Measurements from ENCODE around the gene GALNT17. TPM values are rescaled to one million over a fixed set of nuclear protein-coding genes. Genes with fewer than 3 reads are reported as not detected.

GALNT17 gene
- total RNA-seq, 1 experiment from 2014 or later, result not detected

DNA sequence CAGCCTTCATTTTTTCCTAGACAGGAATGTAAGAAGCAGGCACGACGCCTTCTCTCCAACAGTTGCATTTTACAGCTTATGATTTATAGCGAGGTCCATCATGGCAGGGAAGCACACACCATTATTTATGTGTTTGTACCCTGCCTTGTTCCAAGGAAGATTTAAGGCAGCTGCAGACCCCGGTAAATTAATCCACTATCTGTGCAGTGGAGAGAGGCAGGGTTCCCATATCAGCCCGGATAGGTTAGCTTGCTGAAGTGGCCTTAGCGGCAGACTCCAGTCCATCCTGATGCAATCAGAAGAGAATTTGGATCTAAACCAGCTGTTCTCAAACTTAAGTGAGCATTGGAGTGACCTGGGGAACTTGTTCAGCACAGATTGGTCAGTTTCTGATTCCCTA lies 359.4 kb downstream of the GALNT17 start:
- TF ChIP-seq EZH2phosphoT487 (IDR thresholded peaks at IDR 0.05; ENCODE audit: borderline replicate concordance, low read length) (no peak), EZH2 (IDR thresholded peaks at IDR 0.05; ENCODE audit: low read length, unreplicated experiment) (no peak)
- TF ChIP-seq, protein P1, sequence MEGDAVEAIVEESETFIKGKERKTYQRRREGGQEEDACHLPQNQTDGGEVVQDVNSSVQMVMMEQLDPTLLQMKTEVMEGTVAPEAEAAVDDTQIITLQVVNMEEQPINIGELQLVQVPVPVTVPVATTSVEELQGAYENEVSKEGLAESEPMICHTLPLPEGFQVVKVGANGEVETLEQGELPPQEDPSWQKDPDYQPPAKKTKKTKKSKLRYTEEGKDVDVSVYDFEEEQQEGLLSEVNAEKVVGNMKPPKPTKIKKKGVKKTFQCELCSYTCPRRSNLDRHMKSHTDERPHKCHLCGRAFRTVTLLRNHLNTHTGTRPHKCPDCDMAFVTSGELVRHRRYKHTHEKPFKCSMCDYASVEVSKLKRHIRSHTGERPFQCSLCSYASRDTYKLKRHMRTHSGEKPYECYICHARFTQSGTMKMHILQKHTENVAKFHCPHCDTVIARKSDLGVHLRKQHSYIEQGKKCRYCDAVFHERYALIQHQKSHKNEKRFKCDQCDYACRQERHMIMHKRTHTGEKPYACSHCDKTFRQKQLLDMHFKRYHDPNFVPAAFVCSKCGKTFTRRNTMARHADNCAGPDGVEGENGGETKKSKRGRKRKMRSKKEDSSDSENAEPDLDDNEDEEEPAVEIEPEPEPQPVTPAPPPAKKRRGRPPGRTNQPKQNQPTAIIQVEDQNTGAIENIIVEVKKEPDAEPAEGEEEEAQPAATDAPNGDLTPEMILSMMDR (conservative IDR thresholded peaks at IDR 0.05; ENCODE audit: low read depth, low read length), result no peak
- Histone ChIP-seq H3K9me3 (ENCODE audit: low read length) (no peaks in the 10 kb centered on the region), H3K27ac (ENCODE audit: low read length) (no peak overlapping the region), H3K4me2 (ENCODE audit: low read length) (no peak overlapping the region), H3K9ac (ENCODE audit: low read length) (no peak overlapping the region), H4K20me1 (ENCODE audit: low read length) (no peaks in the 10 kb centered on the region), H3K36me3 (ENCODE audit: low read depth, low read length) (no peaks in the 10 kb centered on the region), H3K4me3 (ENCODE audit: low read length) (no peak overlapping the region), H3F3A (ENCODE audit: low read length, unreplicated experiment) (no peaks in the 10 kb centered on the region), H3K27me3 (ENCODE audit: low read length) (no peaks in the 10 kb centered on the region), H3K4me1 (ENCODE audit: insufficient read depth, low read length) (no peaks in the 10 kb centered on the region), H3K9me2 (replicated peaks; ENCODE audit: low read length) (no peaks in the 10 kb centered on the region), H2AFZ (ENCODE audit: low read length) (no peak overlapping the region), H3K79me2 (ENCODE audit: low read length) (no peaks in the 10 kb centered on the region)
- ATAC-seq, result no peak
- no peak for DNase-seq
- CTCF ChIA-PET, result no interaction called here
- POLR2A ChIA-PET (ENCODE audit: unreplicated experiment), result no interaction called here
- intact Hi-C loops (cut with micrococcal nuclease), result no loop called here
- BruUV-seq (replicated peaks), result no TSS peak

DNA sequence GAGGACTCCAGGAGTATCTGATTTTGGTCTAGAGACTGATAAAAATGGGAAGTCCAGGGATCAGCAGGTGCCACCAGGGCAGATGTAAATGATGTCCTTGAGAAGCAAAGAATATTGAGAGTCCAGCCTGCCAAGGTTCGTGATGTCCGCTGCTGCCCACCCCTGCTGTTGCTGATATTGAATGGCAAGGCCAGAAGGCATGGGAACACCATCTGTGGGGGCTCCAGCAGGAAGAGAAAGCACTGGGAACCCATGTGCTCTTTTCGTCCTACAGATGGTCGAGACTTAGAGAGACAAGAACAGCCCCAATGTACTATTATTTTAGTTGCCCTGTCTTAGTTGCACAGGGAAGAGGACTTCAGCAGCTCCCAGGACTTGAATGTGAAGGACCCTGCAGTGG lies 363.9 kb downstream of the GALNT17 start:
- no peaks in the 10 kb centered on the region for H3K4me1 ChIP-seq (ENCODE audit: insufficient read depth, low read length)
- no peaks in the 10 kb centered on the region for H3K79me2 ChIP-seq (ENCODE audit: low read length)
- ChIA-PET POLR2A (ENCODE audit: unreplicated experiment) (no interaction called here), CTCF (no interaction called here)
- no peak for DNase-seq
- H3K4me2 ChIP-seq (ENCODE audit: low read length), result no peak overlapping the region
- no peak overlapping the region for H3K9ac ChIP-seq (ENCODE audit: low read length)
- no peak overlapping the region for H2AFZ ChIP-seq (ENCODE audit: low read length)
- H3K9me3 ChIP-seq (ENCODE audit: low read length), result no peaks in the 10 kb centered on the region
- TF ChIP-seq EZH2 (IDR thresholded peaks at IDR 0.05; ENCODE audit: low read length, unreplicated experiment) (no peak), EZH2phosphoT487 (IDR thresholded peaks at IDR 0.05; ENCODE audit: borderline replicate concordance, low read length) (no peak)
- TF ChIP-seq, protein P1 (conservative IDR thresholded peaks at IDR 0.05; ENCODE audit: low read depth, low read length), result no peak
- no peaks in the 10 kb centered on the region for H3K9me2 ChIP-seq (replicated peaks; ENCODE audit: low read length)
- no peaks in the 10 kb centered on the region for H3F3A ChIP-seq (ENCODE audit: low read length, unreplicated experiment)
- no TSS peak for BruUV-seq (replicated peaks)
- no peak overlapping the region for H3K4me3 ChIP-seq (ENCODE audit: low read length)
- no peak for ATAC-seq
- intact Hi-C loops (cut with micrococcal nuclease), result no loop called here
- no peaks in the 10 kb centered on the region for H3K27me3 ChIP-seq (ENCODE audit: low read length)
- H3K27ac ChIP-seq (ENCODE audit: low read length), result no peak overlapping the region
- H3K36me3 ChIP-seq (ENCODE audit: low read depth, low read length), result no peaks in the 10 kb centered on the region
- H4K20me1 ChIP-seq (ENCODE audit: low read length), result no peaks in the 10 kb centered on the region

DNA sequence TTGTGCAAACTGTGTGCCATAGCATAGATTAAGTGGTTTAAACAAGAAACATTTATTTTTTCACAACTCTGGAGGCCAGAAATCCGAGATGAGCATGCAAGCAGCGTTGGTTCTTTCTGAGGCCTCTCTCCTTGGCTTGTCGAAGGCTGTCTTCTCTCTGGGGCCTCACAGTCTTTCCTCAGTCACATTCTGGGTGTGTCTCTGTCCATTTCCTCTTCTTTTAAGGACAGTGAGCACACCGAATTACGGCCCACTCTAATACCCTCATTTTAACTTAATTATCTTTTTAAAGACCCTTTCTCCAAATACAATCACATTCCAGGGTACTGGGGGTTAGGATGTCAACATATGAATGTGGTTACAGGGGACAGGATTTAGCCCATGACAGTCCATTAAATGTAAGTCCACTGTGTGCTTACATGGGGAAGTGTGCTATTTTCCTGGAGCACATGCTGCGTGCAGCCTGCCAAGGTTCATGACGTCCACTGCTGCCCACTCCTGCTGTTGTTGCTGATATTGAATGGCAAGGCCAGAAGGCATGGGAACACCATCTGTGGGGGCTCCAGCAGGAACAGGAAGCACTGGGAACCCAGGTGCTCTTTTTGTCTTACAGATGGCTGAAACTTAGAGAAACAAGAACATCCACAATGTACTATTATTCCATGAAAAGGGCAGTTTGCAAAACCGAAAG lies 365.5 kb downstream of the GALNT17 start:
- Histone ChIP-seq H3K4me3 (ENCODE audit: low read length) (no peak overlapping the region), H2AFZ (ENCODE audit: low read length) (no peak overlapping the region), H3K9me3 (ENCODE audit: low read length) (no peaks in the 10 kb centered on the region), H3K4me2 (ENCODE audit: low read length) (no peak overlapping the region), H3K9ac (ENCODE audit: low read length) (no peak overlapping the region), H3K9me2 (replicated peaks; ENCODE audit: low read length) (no peaks in the 10 kb centered on the region), H3K36me3 (ENCODE audit: low read depth, low read length) (no peaks in the 10 kb centered on the region), H3K4me1 (ENCODE audit: insufficient read depth, low read length) (no peaks in the 10 kb centered on the region), H3K27me3 (ENCODE audit: low read length) (no peaks in the 10 kb centered on the region), H4K20me1 (ENCODE audit: low read length) (no peaks in the 10 kb centered on the region), H3F3A (ENCODE audit: low read length, unreplicated experiment) (no peaks in the 10 kb centered on the region), H3K27ac (ENCODE audit: low read length) (no peak overlapping the region), H3K79me2 (ENCODE audit: low read length) (no peaks in the 10 kb centered on the region)
- POLR2A ChIA-PET (ENCODE audit: unreplicated experiment), result no interaction called here
- no TSS peak for BruUV-seq (replicated peaks)
- CTCF ChIA-PET, result no interaction called here
- TF ChIP-seq, protein P1 (conservative IDR thresholded peaks at IDR 0.05; ENCODE audit: low read depth, low read length), result no peak
- TF ChIP-seq EZH2phosphoT487 (IDR thresholded peaks at IDR 0.05; ENCODE audit: borderline replicate concordance, low read length) (no peak), EZH2 (IDR thresholded peaks at IDR 0.05; ENCODE audit: low read length, unreplicated experiment) (no peak)
- intact Hi-C loops (cut with micrococcal nuclease), result no loop called here
- ATAC-seq (no peak), DNase-seq (no peak)
